CD14-positive monocyte (primary cell): ENCODE data around the gene SRD5A3. TPM values are rescaled to one million over a fixed set of nuclear protein-coding genes. Genes with fewer than 3 reads are reported as not detected.

Source experiments
- DNase-seq, 3 donors: peaks; one replicate each; pipeline ENCODE4 v3.0.0-alpha.2; 2011 to 2022
- H2AFZ ChIP-seq: 2 replicates; pipeline ENCODE4 v1.6.0; 2012; ENCODE audit warnings: mild to moderate bottlenecking, low read depth, low read length, inconsistent platforms; ENCODE audit not compliant: insufficient read depth, poor library complexity, severe bottlenecking
- H3K27ac ChIP-seq, 2 donors: 1 replicate in 1 of 2; 2 replicates in 1 of 2; pipeline ENCODE4 v1.5.1; 2012 to 2013; ENCODE audit warnings: low read length in 2 of 2, control low read depth in 1 of 2, inconsistent platforms in 1 of 2, low read depth in 1 of 2, mild to moderate bottlenecking in 1 of 2
- H3K27me3 ChIP-seq, 2 donors: one replicate each; pipeline versions ENCODE4 v1.6.0 to v1.6.1; 2011 to 2013; ENCODE audit warnings: low read length in 2 of 2; ENCODE audit not compliant: control insufficient read depth in 2 of 2, insufficient read depth in 2 of 2
- H3K36me3 ChIP-seq, 2 donors: replicated peaks in 1 of 2; 1 replicate in 1 of 2; 2 replicates in 1 of 2; pipeline versions ENCODE4 v1.5.1 to v1.6.1; 2012 to 2013; ENCODE audit warnings: low read length in 2 of 2, control low read depth in 1 of 2, inconsistent platforms in 1 of 2, mild to moderate bottlenecking in 1 of 2; ENCODE audit not compliant: insufficient read depth in 2 of 2, control insufficient read depth in 1 of 2
- H3K4me1 ChIP-seq, 2 donors: 1 replicate in 1 of 2; 2 replicates in 1 of 2; pipeline versions ENCODE4 v1.5.1 to v1.6.1; 2012 to 2013; ENCODE audit warnings: low read length in 2 of 2, control low read depth in 1 of 2, inconsistent platforms in 1 of 2, mild to moderate bottlenecking in 1 of 2, moderate library complexity in 1 of 2; ENCODE audit not compliant: insufficient read depth in 2 of 2, control insufficient read depth in 1 of 2
- H3K4me2 ChIP-seq: replicated peaks from 2 replicates; pipeline ENCODE3; 2012; ENCODE audit warnings: low read length, moderate library complexity, mild to moderate bottlenecking; ENCODE audit not compliant: poor library complexity, severe bottlenecking; ENCODE audit errors: extremely low read depth
- H3K4me3 ChIP-seq, 3 experiments: fragments of 200-600 bp in 1 of 3; sonication (generic) in 1 of 3; replicated peaks in 1 of 3; 1 replicate in 2 of 3; 2 replicates in 1 of 3; pipeline ENCODE4 v1.5.1; 2011 to 2013; ENCODE audit warnings: low read length in 3 of 3, mild to moderate bottlenecking in 3 of 3, control low read depth in 2 of 3, low read depth in 2 of 3, inconsistent platforms in 1 of 3, moderate library complexity in 1 of 3
- H3K79me2 ChIP-seq: 2 replicates; pipeline ENCODE4 v1.6.0; 2012; ENCODE audit warnings: mild to moderate bottlenecking, control low read depth, inconsistent platforms, low read length, moderate library complexity; ENCODE audit not compliant: insufficient read depth
- H3K9ac ChIP-seq: 2 replicates; pipeline ENCODE4 v1.6.0; 2017; ENCODE audit warnings: low read length, mild to moderate bottlenecking; ENCODE audit not compliant: insufficient read depth, poor library complexity, severe bottlenecking
- H3K9me3 ChIP-seq, 2 donors: replicated peaks in 1 of 2; 1 replicate in 1 of 2; 2 replicates in 1 of 2; pipeline versions ENCODE4 v1.5.1 to v1.6.1; 2012 to 2013; ENCODE audit warnings: low read length in 2 of 2, control low read depth in 1 of 2; ENCODE audit not compliant: control insufficient read depth in 1 of 2, insufficient read depth in 1 of 2
- H4K20me1 ChIP-seq: 2 replicates; pipeline ENCODE4 v1.6.0; 2012; ENCODE audit warnings: mild to moderate bottlenecking, low read length, control low read depth, moderate library complexity; ENCODE audit not compliant: insufficient read depth
- H3K27ac Mint-ChIP-seq, 7 donors: one replicate each; pipeline ENCODE4 v1.8.0; 2020; ENCODE audit warnings: mild to moderate bottlenecking in 7 of 7, mixed read lengths in 7 of 7, moderate library complexity in 6 of 7, inconsistent platforms in 2 of 7
- H3K27me3 Mint-ChIP-seq, 3 donors: one replicate each; pipeline ENCODE4 v1.8.0; 2021 to 2022; ENCODE audit warnings: low read depth in 3 of 3, mild to moderate bottlenecking in 3 of 3, mixed read lengths in 3 of 3, moderate library complexity in 3 of 3, inconsistent platforms in 1 of 3
- H3K36me3 Mint-ChIP-seq, 2 donors: one replicate each; pipeline ENCODE4 v1.8.0; 2020; ENCODE audit warnings: mixed read lengths in 2 of 2, inconsistent platforms in 1 of 2, mild to moderate bottlenecking in 1 of 2
- H3K4me1 Mint-ChIP-seq: one replicate; pipeline ENCODE4 v1.8.0; 2020; ENCODE audit warnings: mild to moderate bottlenecking, mixed read lengths
- H3K4me3 Mint-ChIP-seq, 2 donors: one replicate each; pipeline ENCODE4 v1.8.0; 2020; ENCODE audit warnings: mild to moderate bottlenecking in 2 of 2, mixed read lengths in 2 of 2, moderate library complexity in 1 of 2
- H3K9me3 Mint-ChIP-seq, 7 donors: one replicate each; pipeline ENCODE4 v1.8.0; 2020 to 2022; ENCODE audit warnings: mixed read lengths in 7 of 7, mild to moderate bottlenecking in 6 of 7, moderate library complexity in 6 of 7, inconsistent platforms in 2 of 7
- CTCF ChIP-seq: fragments of 200-600 bp; IDR thresholded peaks from one replicate; pipeline ENCODE4 v1.8.0; 2022; ENCODE audit warnings: antibody characterized with exemption, mild to moderate bottlenecking
- WGBS: methylation state at CpG from one replicate; pipeline ENCODE4 v1.1.5; 2013; ENCODE audit warnings: missing lambda C conversion rate; ENCODE audit not compliant: insufficient coverage; 5-methylcytosine and 5-hydroxymethylcytosine counted together
- intact Hi-C, 2 donors: fragments of 100-400 bp; cut with micrococcal nuclease; formaldehyde crosslinking; loops; one replicate each; pipeline versions ENCODE4 v1.15.0 to v1.15.1; 2023
- polyA plus RNA-seq, 3 donors: library from polyadenylated mRNA; depleted of rRNA in 1 of 3; unstranded in 2 of 3; stranded (reverse) in 1 of 3; fragments of 300-500 nt in 2 of 3; fragments of >200 nt in 1 of 3; fragmentation: Illumina TruSeq in 2 of 3; gene quantifications; 1 replicate in 2 of 3; 2 replicates in 1 of 3; pipeline ENCODE4 v1.2.3, GENCODE V29; 2012 to 2021

The SRD5A3 gene
- polyA plus RNA-seq, 3 donors: 5.9 to 26.2 (median 16.2) TPM

GRCh38 chr4:55354648-55355047 is 8.6 kb downstream of the SRD5A3 start:
- no peak overlapping the region for H3K4me3 ChIP-seq
- peaks cover 0 to 2% (median 1%) of the 10 kb centered on the region in 3 donors for H3K27me3 Mint-ChIP-seq
- H3K9me3 ChIP-seq: no peaks in the 10 kb centered on the region
- H3K27ac Mint-ChIP-seq: no peak overlapping the region
- no peak for DNase-seq
- peaks cover 0 to 9% of the 10 kb centered on the region in 2 donors for H3K36me3 ChIP-seq
- H3K79me2 ChIP-seq: no peaks in the 10 kb centered on the region
- WGBS: 80% methylated on average over 5 of the region's 8 CpGs
- H2AFZ ChIP-seq: no peak overlapping the region
- peaks cover 19% of the 10 kb centered on the region for H3K4me1 Mint-ChIP-seq
- H3K9me3 Mint-ChIP-seq: peaks cover 1 to 9% (median 8%) of the 10 kb centered on the region in 7 donors
- TF ChIP-seq CTCF: no peak
- H3K4me3 Mint-ChIP-seq: no peak overlapping the region
- peaks cover 12 to 21% of the 10 kb centered on the region in 2 donors for H3K36me3 Mint-ChIP-seq
- peaks cover 17 to 19% of the 10 kb centered on the region in 2 donors for H3K4me1 ChIP-seq
- no peaks in the 10 kb centered on the region for H3K27me3 ChIP-seq
- H3K4me2 ChIP-seq: no peak overlapping the region
- no peak overlapping the region for H3K27ac ChIP-seq
- no peaks in the 10 kb centered on the region for H4K20me1 ChIP-seq
- no peak overlapping the region for H3K9ac ChIP-seq
- intact Hi-C loops: loop anchor here in 1 of 2 donors (5.0 kb wide), 1 partner anchor 38 kb away; no protein-coding TSS in a partner anchor

- no CpG with 5 or more reads among the region's 6 CpGs for WGBS
- Histone ChIP-seq H3K79me2 (no peaks in the 10 kb centered on the region), H3K9me3 (no peaks in the 10 kb centered on the region), H2AFZ (no peak overlapping the region), H3K27ac (no peak overlapping the region), H3K4me1 (peaks cover 17 to 21% of the 10 kb centered on the region in 2 donors), H4K20me1 (no peaks in the 10 kb centered on the region), H3K9ac (no peak overlapping the region), H3K27me3 (no peaks in the 10 kb centered on the region), H3K4me2 (no peak overlapping the region), H3K36me3 (peaks cover 0 to 9% of the 10 kb centered on the region in 2 donors), H3K4me3 (no peak overlapping the region)
- no peak for DNase-seq
- no peak for TF ChIP-seq CTCF
- Mint-ChIP-seq H3K9me3 (peaks cover 1 to 9% (median 8%) of the 10 kb centered on the region in 7 donors), H3K27ac (no peak overlapping the region), H3K4me3 (no peak overlapping the region), H3K36me3 (peaks cover 12 to 21% of the 10 kb centered on the region in 2 donors), H3K27me3 (peaks cover 0 to 2% (median 1%) of the 10 kb centered on the region in 3 donors), H3K4me1 (peaks cover 19% of the 10 kb centered on the region)
- intact Hi-C loops: no loop called here
Measured at GRCh38 chr4:55355555-55355954, 9.5 kb downstream of the SRD5A3 start.
